NOMO-1 treated with dmso at 0.1 percent for 144 hours (cell line): ENCODE measurements around the gene CBLN1.
"Not testable (repeated sequence)": the region's sequence is repeated elsewhere in the genome, so short reads cannot be mapped to it uniquely, and the experiment has no call there.

ENCODE experiments used
- DNase-seq: peaks from one replicate; lab custom pipeline; 2025; ENCODE audit not compliant: unreplicated experiment; lab: John Stamatoyannopoulos, UW

CBLN1 gene

DNA sequence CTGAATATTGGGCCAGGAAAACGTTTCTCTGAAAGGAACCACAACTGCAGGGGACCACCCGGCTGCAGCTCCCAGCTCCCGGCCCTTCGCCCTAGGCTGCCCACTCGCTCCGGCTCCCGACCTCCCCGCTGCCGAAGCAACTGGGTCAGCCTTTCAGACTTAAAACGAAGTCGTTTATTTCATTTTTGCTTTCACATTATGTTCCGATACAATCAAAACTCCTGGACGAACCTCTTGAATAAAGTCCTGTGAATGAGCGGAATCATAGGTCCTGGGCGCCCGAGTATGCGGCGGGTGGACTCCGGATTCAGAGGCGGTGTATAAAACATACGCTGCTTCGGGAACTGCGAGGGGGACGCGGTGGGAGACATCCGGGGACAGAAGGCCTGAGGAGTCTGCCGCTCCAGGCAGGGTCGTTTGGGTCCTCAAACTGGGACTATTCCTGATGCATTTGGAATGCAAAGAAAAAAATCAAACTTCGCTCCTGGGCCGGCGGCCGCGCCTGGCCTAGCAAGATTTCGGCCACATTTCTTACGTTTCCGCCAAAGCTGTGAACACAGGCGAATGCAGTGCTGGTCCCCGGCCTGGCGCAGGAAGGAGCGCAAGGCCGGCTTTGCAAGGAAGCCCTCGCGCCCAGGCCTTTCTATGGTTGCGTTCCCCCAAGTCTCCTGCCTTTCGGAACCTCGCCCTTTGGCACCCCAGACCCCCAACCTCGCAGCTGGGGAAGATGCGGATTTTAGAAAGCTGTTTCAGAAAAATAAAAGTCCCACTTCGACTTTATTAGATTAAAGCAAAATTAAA, 3.7 kb downstream of the CBLN1 start:
- no peak for DNase-seq

DNA sequence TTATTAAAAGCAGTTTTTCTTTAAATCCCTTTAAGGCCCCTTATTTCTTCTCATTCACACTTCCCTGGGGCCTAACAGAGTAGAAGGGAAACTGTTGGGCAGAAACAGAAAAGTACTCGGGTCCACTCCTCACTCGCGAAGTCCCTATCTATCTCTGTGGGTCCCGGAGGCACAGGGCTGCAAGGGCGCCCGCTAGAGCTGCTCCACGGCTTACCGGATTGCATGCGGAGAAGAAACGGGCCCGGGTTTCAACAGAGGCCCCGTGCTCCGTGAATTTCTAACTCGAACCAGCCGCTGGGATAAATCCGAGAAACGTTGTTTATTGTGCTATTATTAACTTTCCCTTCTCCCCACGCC, 4.3 kb downstream of the CBLN1 start:
- DNase-seq: no peak

DNA sequence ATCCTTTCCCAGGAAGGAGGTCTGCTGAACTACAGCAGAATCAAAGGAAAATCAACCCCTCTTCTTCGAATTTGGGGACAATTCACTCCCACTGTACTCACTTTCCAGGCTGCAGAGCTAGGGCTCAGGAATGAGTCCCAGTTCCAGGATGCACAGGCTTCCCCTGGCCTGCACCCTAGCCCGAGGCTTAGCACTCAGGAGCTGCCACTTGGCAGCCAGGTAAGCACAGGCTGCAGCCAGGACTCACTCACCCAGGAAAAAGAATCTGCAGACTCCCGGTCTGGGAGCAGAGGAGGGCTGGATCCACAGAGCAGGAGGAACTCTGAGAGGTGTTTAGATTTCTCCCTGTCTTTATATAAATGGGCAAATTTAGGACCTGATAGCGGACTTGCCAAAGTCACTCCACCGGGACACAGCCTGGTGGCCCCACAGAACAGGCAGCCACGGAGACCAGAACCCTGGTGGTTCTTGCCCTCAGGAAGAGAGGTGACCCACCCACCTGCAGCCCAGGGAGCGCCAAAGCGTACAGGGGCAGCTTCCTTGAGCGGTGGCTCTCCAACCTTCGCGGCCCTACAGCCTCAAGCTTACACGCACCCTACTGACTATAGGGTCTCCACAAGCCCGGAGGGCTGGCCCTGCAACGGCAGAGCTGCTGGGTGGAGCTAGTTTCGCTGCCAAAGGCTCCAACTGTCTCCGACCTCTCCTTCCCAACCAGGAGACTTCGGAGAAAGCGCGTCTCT, 4.8 kb downstream of the CBLN1 start:
- no peak for DNase-seq

DNA sequence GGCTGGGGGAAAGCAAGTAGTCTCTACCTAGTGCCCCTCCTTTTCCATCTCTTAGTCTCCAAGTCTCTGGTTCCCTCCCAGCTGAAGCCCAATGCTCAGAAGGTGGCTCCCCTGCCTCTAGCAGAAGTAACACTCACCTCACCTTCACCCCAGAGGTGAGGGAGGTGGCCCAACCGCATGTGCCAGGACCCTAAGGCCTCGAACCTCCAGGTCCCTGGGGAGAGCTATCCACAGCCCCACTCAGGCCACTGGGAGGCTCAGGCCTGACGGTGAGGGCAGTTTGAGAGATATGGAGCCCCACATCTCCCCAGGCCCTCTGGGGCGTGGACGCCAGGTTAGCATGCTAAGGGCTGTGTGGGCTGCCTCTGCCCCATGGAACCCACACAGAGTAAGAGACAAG, 5.8 kb downstream of the CBLN1 start:
- DNase-seq: no peak

DNA sequence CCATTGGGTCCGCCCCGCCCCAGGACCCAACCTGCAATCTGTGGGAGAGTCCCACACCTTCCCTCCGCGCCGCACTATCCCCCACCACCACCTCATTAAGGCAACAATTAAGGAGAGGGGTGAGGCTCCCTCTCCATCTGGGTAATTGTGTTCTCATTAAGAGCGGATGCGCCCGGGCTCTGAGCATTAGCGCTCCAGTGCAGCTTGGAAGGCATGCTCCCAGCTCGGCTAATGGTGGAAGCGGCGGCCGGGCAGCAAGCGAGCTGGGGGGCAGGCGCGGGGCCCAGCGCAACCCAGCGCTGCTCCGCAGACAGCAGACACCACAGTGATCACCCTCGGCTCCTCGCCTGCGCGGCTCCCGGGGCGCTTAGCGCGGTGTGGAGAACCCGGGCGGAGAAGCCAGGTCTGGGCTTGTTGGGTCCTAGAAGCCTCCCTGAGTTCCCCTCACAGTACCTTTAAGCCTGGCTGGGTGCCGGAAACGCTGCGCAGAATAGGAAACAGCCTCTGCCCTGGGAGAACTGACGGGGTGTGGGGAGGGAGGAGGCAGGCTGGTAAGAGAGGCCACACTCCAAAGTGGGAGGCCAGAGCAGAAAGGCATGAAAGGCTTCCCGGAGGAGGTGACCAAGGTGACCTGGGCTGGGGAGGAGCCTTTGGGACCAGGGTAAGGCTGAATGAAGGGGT, 6.4 kb downstream of the CBLN1 start:
- no peak for DNase-seq

DNA sequence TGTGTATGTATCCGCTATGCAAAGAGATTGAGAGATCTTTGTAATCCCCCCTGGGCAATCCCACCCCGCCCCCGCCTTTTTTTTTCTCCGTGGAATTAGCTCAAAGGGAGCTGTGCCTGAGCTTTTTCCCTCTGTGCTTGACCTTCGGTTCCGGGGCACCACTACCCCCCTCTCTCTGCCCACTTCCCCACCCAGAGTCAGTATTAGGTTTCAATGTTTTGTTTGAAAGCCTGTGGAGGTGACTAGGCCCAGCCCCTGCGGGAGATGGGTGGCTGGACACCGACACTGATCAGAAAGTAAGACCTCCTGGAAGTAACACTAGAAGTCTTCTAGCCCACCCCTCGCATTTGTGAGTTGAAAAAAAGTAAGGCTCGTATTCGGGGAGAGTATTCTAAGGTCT, 7.0 kb downstream of the CBLN1 start:
- DNase-seq: no peak

DNA sequence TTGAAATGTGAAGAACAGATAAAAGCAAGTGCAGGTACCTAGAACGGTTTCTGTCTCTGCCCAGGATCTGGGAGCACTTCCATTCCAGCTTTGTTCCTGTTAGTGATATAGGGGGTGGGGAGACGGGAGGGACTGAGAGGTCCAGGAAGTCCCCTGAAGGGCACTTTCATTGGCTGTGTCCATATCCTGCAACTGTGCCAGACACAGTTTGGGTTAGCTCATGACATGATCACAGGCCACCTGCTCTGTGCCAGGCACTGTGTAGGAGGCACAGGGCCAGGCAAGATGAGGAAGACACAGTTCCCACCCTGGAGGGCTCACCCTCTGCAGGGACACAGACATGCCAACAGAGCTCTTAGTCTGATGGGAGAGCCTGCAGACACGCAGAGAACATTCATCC, 7.9 kb downstream of the CBLN1 start:
- DNase-seq: no peak

DNA sequence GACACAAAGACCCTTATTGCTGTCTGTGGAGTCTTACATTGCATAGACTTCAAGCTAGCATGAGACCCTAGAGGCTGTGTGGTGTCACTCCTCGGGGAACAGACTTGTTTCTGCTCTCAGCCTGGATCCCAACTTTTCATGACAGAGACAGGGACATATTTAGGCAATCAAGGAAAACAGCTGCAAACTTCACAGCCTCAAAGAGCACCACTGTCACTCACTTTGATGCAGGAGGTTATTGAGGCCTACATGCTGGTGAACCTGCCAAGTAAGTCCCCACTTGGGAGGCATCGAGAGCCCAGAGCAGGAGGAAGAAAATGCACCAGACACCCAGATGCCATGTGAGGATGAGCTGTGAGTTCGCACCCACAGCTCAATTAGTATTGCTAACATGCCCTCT, 10.3 kb downstream of the CBLN1 start:
- no peak for DNase-seq

DNA sequence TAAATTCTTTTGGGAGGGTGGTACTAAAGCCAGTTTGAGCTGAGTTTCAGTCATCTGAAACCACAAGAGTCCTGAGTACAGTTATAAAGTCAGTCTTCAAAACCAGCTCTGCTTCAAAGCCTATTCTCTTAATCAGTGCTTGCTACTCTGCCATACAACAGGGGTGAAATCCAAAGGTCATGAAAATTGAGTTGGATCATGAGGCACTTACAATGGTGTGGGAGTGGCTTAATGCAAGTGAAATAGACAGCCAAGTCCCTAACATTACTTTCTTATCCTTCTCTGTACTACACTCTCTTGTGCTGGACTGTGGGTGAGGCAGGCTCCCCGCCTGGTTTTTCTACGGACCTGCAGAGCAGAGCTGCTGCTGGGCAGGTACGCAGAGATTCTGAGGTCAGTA, 12.4 kb downstream of the CBLN1 start:
- DNase-seq: no peak

DNA sequence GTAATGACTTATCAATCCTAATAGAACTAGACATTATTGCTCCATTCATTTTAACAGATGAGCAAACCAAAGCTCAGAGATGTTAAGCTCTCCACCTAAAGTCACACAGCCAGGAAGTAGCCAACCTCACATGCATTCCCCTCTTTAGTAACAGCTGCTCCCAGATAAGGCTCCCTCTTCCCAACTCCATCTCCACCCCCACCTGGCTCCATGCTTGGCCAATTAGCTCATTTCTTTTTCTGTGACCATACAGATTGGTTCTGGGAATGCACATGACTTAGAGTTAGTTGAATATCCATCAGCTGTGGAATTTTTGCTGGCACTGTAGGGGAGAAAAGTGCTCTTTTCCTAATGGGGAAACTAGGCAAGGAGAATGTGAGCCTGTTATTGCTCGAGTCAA, 13.0 kb downstream of the CBLN1 start:
- no peak for DNase-seq

DNA sequence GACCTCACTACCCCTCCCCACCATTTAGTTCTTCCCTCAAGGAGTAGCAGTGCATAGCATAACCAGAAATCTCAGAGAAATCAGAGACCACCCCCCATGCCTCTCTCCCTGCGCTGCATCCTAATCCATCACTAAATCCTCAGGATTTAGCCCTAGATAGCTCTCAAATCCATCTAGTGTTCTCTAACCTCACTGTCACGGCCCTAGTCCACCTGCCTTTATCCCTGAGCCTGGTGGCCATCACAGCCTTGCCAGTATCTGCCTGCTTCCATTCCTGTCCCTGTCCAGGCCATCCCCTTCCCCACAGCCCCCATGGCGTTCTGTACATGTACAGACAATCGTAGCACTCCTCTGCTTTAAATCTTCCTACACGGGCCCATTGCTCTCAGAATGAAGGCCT, 19.1 kb downstream of the CBLN1 start:
- DNase-seq: no peak

DNA sequence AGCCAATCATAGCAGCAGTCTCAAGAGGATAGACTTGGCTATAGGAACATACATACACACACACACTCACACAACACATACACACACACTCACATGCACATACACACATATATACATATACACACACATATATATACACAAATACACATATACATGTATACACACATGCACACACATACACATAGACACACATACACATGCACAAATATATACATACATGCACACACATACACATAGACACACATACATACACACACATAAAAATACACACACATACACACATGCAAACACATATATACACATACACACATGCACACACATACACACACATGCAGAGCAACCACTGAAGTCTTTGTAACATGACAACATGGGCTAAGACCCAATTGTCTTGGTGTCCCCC, 19.7 kb downstream of the CBLN1 start:
- no peak for DNase-seq

DNA sequence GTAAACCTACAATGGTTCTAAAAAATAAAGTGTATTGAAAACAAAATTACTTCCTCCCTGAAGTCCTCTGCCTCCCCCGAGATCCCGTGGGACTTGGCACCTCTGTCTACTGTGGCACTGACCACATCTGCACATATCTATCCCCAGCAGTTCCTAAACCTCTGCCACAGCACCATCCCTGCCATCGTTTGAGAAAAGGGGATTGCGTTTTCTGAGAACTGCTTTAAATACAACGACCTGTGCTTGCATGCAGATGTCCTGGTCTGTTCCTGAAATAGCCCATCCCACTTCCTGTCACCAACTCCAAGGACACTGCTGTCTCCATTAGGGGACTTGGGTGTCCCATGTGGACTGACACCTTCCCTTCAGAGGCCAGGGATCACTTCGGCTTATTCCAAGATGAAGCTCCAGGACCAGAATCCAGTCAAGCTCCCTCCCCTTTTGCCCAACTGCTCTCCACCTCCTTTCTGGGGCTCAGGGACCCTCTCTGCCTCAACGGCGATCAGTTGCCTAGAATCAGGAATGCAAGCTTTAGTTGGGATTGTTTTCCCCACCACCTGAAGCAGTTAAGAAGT, 20.6 kb downstream of the CBLN1 start:
- DNase-seq: no peak

DNA sequence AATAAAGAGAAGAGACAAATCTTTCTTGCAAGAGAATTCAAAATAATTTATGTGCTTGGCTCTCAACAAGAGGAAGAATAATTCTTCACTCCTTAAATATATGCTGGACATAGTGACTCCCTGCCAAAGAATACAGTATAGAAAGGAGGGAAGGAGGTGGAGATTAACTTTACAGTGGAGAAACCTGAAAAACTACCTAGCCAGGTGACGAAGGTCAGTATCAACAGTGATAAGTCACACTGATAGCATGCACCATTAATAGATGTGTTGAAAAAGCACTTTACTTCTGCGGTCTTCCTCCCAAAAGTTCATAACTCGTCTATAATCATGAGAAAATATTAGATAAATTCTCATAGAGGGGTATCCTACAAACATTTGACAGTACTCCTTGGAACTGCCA, 21.4 kb downstream of the CBLN1 start:
- DNase-seq: no peak

DNA sequence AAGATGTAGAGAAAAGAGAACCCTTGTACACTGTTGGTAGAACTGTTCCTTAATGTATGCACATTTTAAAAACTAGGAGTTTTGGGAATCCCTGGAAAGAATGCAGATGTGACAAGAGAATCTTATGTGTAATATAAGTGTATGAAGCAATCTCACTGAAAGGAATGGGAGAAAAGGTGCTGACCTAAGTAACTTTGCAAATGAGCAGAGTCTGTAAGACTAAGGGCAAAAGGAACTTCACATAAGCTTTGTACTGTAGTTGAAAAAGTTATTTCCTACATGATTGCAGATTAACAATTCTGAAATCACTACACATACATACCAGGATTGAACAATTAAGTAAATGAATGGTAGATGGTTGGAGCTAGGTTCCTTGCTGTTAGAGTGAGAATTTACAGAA, 22.3 kb downstream of the CBLN1 start:
- DNase-seq: no peak

DNA sequence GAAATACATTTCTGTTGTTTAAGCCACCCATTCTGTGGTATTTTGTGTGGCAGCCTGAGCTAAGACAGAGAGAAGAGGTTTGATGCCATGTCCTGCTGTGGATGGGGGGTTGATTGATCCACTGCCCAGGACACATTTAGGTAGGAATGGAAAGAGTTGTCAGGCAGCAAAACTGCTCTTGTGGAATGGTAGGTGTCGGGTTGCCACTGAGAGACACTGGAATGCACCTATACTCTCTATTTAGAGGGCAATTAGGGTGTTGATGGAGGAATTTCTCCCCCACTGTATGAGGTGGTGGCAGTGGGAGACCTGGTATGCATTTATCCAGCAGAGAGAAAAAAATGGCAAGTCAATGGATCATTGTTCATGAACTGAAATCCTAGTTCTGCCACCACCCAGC, 30.9 kb downstream of the CBLN1 start:
- DNase-seq: no peak

DNA sequence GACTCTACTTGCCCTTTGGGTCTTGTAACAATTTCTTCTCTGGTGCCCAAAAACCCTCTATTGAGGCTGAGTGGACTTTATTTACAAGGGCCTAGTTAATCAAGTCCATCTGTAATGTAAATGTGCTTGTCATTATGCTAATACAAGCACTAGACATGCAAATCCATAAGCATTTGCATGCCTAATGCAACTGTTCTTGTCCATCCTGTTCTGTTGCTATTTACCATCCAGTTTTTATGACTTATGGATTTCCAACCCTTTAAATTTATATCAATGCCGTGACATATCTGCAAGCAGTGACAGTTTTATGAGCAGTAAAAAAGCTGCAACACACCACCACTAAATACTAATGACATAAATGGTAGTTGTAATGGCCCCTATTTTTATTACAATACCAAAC, 33.4 kb downstream of the CBLN1 start:
- no peak for DNase-seq

DNA sequence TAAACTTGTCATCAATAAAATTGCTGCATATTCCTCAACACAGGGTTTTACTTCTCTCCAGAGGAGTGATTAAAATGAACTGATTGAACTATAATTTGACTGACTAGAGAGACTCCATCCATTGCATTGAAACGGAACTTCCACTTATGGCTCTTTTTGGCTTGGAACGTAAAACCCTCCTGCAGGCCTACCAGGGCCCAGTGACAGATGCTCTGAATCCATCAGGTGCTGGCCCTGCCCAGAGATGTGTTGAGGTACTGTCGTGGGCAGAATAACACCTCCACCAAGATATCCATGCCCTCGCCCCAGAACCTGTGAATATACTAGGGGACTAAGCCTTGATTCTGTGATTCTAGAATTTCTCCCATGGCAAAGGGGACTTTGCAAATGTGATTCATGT, 45.4 kb downstream of the CBLN1 start:
- no peak for DNase-seq

DNA sequence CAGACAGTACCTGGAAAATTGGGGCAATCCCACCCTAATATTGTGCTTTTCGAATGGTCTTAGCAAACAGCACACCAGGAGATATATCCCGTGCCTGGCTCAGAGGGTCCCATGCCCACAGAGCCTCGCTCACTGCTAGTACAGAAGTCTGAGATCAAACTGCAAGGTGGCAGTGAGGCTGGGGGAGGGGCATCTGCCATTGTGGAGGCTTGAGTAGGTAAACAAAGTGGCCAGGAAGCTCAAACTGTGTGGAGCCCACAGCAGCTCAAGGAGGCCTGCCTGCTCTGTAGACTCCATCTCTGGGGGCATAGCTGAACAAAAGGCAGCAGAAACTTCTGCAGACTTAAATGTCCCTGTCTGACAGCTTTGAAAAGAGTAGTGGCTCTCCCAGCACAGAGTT, 53.3 kb downstream of the CBLN1 start:
- not testable (repeated sequence) for DNase-seq
